ENCODE measurements around the gene NAGLU. TPM values are rescaled to one million over a fixed set of nuclear protein-coding genes. Genes with fewer than 3 reads are reported as not detected.
"Not testable (repeated sequence)": the region's sequence is repeated elsewhere in the genome, so short reads cannot be mapped to it uniquely, and the experiment has no call there.

NAGLU gene
- total RNA-seq, 5 donors from 2014 or later (not counting 1 experiment from before 2014, with no cell fraction given), result 13.2 to 35.1 (median 28.8) TPM

GRCh38 chr17:42555961-42556617 is 20.0 kb downstream of the NAGLU start:
- peak overlapping the region in 1 of 3 donors; percentile 87 for H3K4me3 Mint-ChIP-seq
- POLR2A ChIA-PET; DNase-seq; H3K36me3 ChIP-seq (ENCODE audit: control insufficient read depth in 2 of 2, extremely low read depth in 1 of 2, insufficient read depth in 1 of 2, low read length in 1 of 2); H3K27ac Mint-ChIP-seq; H3K9me3 Mint-ChIP-seq; H3K9me3 ChIP-seq; H3K27ac ChIP-seq (ENCODE audit: low read length); H3K27me3 ChIP-seq (replicated peaks in 1 of 2; ENCODE audit: control insufficient read depth in 2 of 2, extremely low read depth in 1 of 2, insufficient read depth in 2 of 2, low read length in 1 of 2); ATAC-seq (replicated peaks in 1 of 4); H3K27me3 Mint-ChIP-seq; CTCF ChIA-PET; H3K36me3 Mint-ChIP-seq; H3K4me3 ChIP-seq (ENCODE audit: control insufficient read depth in 1 of 2, extremely low read depth in 1 of 2, low read length in 1 of 2): not testable (repeated sequence)
- peaks cover 3 to 35% of the 10 kb centered on the region in 2 experiments for H3K4me1 ChIP-seq (ENCODE audit: control insufficient read depth in 1 of 2, extremely low read depth in 1 of 2, insufficient read depth in 2 of 2, low read length in 2 of 2)
- 40% methylated on average over 3 of the region's 5 CpGs for WGBS (ENCODE audit: insufficient coverage)
- peaks cover 16 to 33% (median 21%) of the 10 kb centered on the region in 3 donors for H3K4me1 Mint-ChIP-seq

GRCh38 chr17:42559075-42559474 is 23.0 kb downstream of the NAGLU start:
- peaks cover 3% of the 10 kb centered on the region for H3K36me3 Mint-ChIP-seq
- no peaks in the 10 kb centered on the region for H3K9me3 Mint-ChIP-seq
- Histone ChIP-seq H3K9me3 (no peaks in the 10 kb centered on the region), H3K4me1 (ENCODE audit: control insufficient read depth in 1 of 2, extremely low read depth in 1 of 2, insufficient read depth in 2 of 2, low read length in 2 of 2) (peaks cover 9 to 48% of the 10 kb centered on the region in 2 experiments), H3K27ac (ENCODE audit: low read length) (no peak overlapping the region), H3K36me3 (ENCODE audit: control insufficient read depth in 2 of 2, extremely low read depth in 1 of 2, insufficient read depth in 1 of 2, low read length in 1 of 2) (peaks cover 3 to 9% of the 10 kb centered on the region in 2 donors), H3K4me3 (ENCODE audit: control insufficient read depth in 1 of 2, extremely low read depth in 1 of 2, low read length in 1 of 2) (no peak overlapping the region), H3K27me3 (replicated peaks in 1 of 2; ENCODE audit: control insufficient read depth in 2 of 2, extremely low read depth in 1 of 2, insufficient read depth in 2 of 2, low read length in 1 of 2) (no peaks in the 10 kb centered on the region)
- no peak for ATAC-seq (replicated peaks in 1 of 4)
- CTCF ChIA-PET, result interaction anchor here in 1 of 2 donors (0.6 to 1.5 kb wide), 2 partner anchors 17 to 19 kb away, joined by 3 read pairs; no protein-coding TSS in a partner anchor
- no peaks in the 10 kb centered on the region for H3K27me3 Mint-ChIP-seq
- peaks cover 21 to 46% (median 36%) of the 10 kb centered on the region in 3 donors for H3K4me1 Mint-ChIP-seq
- no peak overlapping the region for H3K27ac Mint-ChIP-seq
- WGBS (ENCODE audit: insufficient coverage), result 94% methylated on average over 5 of the region's 6 CpGs
- POLR2A ChIA-PET, result no interaction called here
- no peak overlapping the region for H3K4me3 Mint-ChIP-seq
- DNase-seq, result no peak

GRCh38 chr17:42560246-42560645 is 24.2 kb downstream of the NAGLU start:
- CTCF ChIA-PET, result no interaction called here
- POLR2A ChIA-PET, result no interaction called here
- DNase-seq (no peak), ATAC-seq (replicated peaks in 1 of 4) (no peak)
- peak overlapping the region; percentile 7 to 87 (median 59) for H3K4me3 Mint-ChIP-seq
- H3K4me1 Mint-ChIP-seq, result peaks cover 14 to 41% (median 34%) of the 10 kb centered on the region in 3 donors
- no peaks in the 10 kb centered on the region for H3K27me3 ChIP-seq (replicated peaks in 1 of 2; ENCODE audit: control insufficient read depth in 2 of 2, extremely low read depth in 1 of 2, insufficient read depth in 2 of 2, low read length in 1 of 2)
- H3K27ac Mint-ChIP-seq, result peak overlapping the region in 1 of 2 donors; percentile 11
- H3K4me3 ChIP-seq (ENCODE audit: control insufficient read depth in 1 of 2, extremely low read depth in 1 of 2, low read length in 1 of 2), result no peak overlapping the region
- no peak overlapping the region for H3K27ac ChIP-seq (ENCODE audit: low read length)
- no CpG with 5 or more reads among the region's 3 CpGs for WGBS (ENCODE audit: insufficient coverage)
- H3K36me3 ChIP-seq (ENCODE audit: control insufficient read depth in 2 of 2, extremely low read depth in 1 of 2, insufficient read depth in 1 of 2, low read length in 1 of 2), result peaks cover 3 to 20% of the 10 kb centered on the region in 2 donors
- no peaks in the 10 kb centered on the region for H3K9me3 ChIP-seq
- peaks cover 3% of the 10 kb centered on the region for H3K36me3 Mint-ChIP-seq
- H3K4me1 ChIP-seq (ENCODE audit: control insufficient read depth in 1 of 2, extremely low read depth in 1 of 2, insufficient read depth in 2 of 2, low read length in 2 of 2), result peaks cover 8 to 49% of the 10 kb centered on the region in 2 experiments
- no peaks in the 10 kb centered on the region for H3K9me3 Mint-ChIP-seq
- no peaks in the 10 kb centered on the region for H3K27me3 Mint-ChIP-seq

GRCh38 chr17:42561897-42562387 is 25.9 kb downstream of the NAGLU start, which contains the start of gene COASY:
TSS of gene COASY (plus strand) at chr17:42562148. CDS start at chr17:42562623, 475 bp downstream.
- H3K36me3 Mint-ChIP-seq, result peaks cover 3% of the 10 kb centered on the region
- Histone ChIP-seq H3K27me3 (replicated peaks in 1 of 2; ENCODE audit: control insufficient read depth in 2 of 2, extremely low read depth in 1 of 2, insufficient read depth in 2 of 2, low read length in 1 of 2) (no peaks in the 10 kb centered on the region), H3K27ac (ENCODE audit: low read length) (peak within 1 kb of the TSS; percentile 69), H3K4me3 (ENCODE audit: control insufficient read depth in 1 of 2, extremely low read depth in 1 of 2, low read length in 1 of 2) (peak within 1 kb of the TSS; percentile 82 to 93), H3K36me3 (ENCODE audit: control insufficient read depth in 2 of 2, extremely low read depth in 1 of 2, insufficient read depth in 1 of 2, low read length in 1 of 2) (peaks cover 3 to 30% of the 10 kb centered on the region in 2 donors), H3K9me3 (no peaks in the 10 kb centered on the region), H3K4me1 (ENCODE audit: control insufficient read depth in 1 of 2, extremely low read depth in 1 of 2, insufficient read depth in 2 of 2, low read length in 2 of 2) (peaks cover 11 to 53% of the 10 kb centered on the region in 2 experiments)
- peak within 1 kb of the TSS; percentile 88 to 94 for H3K27ac Mint-ChIP-seq
- peaks cover 14 to 42% (median 39%) of the 10 kb centered on the region in 3 donors for H3K4me1 Mint-ChIP-seq
- WGBS (ENCODE audit: insufficient coverage), result 0% methylated on average over 25 of the region's 26 CpGs
- H3K27me3 Mint-ChIP-seq, result no peaks in the 10 kb centered on the region
- peak; percentile 64 to 72 (median 68) for ATAC-seq (replicated peaks in 1 of 4)
- peak; percentile 75 to 96 (median 85) for DNase-seq
- POLR2A ChIA-PET, result no interaction called here
- CTCF ChIA-PET, result no interaction called here
- peak within 1 kb of the TSS; percentile 87 to 89 (median 88) for H3K4me3 Mint-ChIP-seq
- no peaks in the 10 kb centered on the region for H3K9me3 Mint-ChIP-seq

GRCh38 chr17:42562388-42563142 is 26.5 kb downstream of the NAGLU start:
- H3K4me1 ChIP-seq (ENCODE audit: control insufficient read depth in 1 of 2, extremely low read depth in 1 of 2, insufficient read depth in 2 of 2, low read length in 2 of 2), result peaks cover 11 to 57% of the 10 kb centered on the region in 2 experiments
- peak overlapping the region; percentile 88 to 94 for H3K27ac Mint-ChIP-seq
- peaks cover 3% of the 10 kb centered on the region for H3K36me3 Mint-ChIP-seq
- ChIA-PET CTCF (no interaction called here), POLR2A (no interaction called here)
- H3K27ac ChIP-seq (ENCODE audit: low read length), result peak overlapping the region; percentile 69
- no peak for DNase-seq
- H3K9me3 ChIP-seq, result no peaks in the 10 kb centered on the region
- no peak for ATAC-seq (replicated peaks in 1 of 4)
- WGBS (ENCODE audit: insufficient coverage), result 23% methylated on average over 48 of the region's 48 CpGs
- H3K4me3 Mint-ChIP-seq, result peak overlapping the region; percentile 87 to 89 (median 88)
- H3K9me3 Mint-ChIP-seq, result no peaks in the 10 kb centered on the region
- H3K27me3 ChIP-seq (replicated peaks in 1 of 2; ENCODE audit: control insufficient read depth in 2 of 2, extremely low read depth in 1 of 2, insufficient read depth in 2 of 2, low read length in 1 of 2), result no peaks in the 10 kb centered on the region
- H3K4me3 ChIP-seq (ENCODE audit: control insufficient read depth in 1 of 2, extremely low read depth in 1 of 2, low read length in 1 of 2), result peak overlapping the region; percentile 82 to 93
- peaks cover 17 to 45% (median 42%) of the 10 kb centered on the region in 3 donors for H3K4me1 Mint-ChIP-seq
- H3K27me3 Mint-ChIP-seq, result no peaks in the 10 kb centered on the region
- peaks cover 3 to 30% of the 10 kb centered on the region in 2 donors for H3K36me3 ChIP-seq (ENCODE audit: control insufficient read depth in 2 of 2, extremely low read depth in 1 of 2, insufficient read depth in 1 of 2, low read length in 1 of 2)

GRCh38 chr17:42563143-42563509 is 27.1 kb downstream of the NAGLU start:
- H3K4me3 Mint-ChIP-seq, result peak overlapping the region; percentile 87 to 89 (median 88)
- Histone ChIP-seq H3K4me3 (ENCODE audit: control insufficient read depth in 1 of 2, extremely low read depth in 1 of 2, low read length in 1 of 2) (peak overlapping the region; percentile 82 to 93), H3K36me3 (ENCODE audit: control insufficient read depth in 2 of 2, extremely low read depth in 1 of 2, insufficient read depth in 1 of 2, low read length in 1 of 2) (peaks cover 3 to 30% of the 10 kb centered on the region in 2 donors), H3K9me3 (no peaks in the 10 kb centered on the region), H3K4me1 (ENCODE audit: control insufficient read depth in 1 of 2, extremely low read depth in 1 of 2, insufficient read depth in 2 of 2, low read length in 2 of 2) (peaks cover 15 to 63% of the 10 kb centered on the region in 2 experiments), H3K27me3 (replicated peaks in 1 of 2; ENCODE audit: control insufficient read depth in 2 of 2, extremely low read depth in 1 of 2, insufficient read depth in 2 of 2, low read length in 1 of 2) (no peaks in the 10 kb centered on the region), H3K27ac (ENCODE audit: low read length) (no peak overlapping the region)
- no peaks in the 10 kb centered on the region for H3K9me3 Mint-ChIP-seq
- peaks cover 6% of the 10 kb centered on the region for H3K36me3 Mint-ChIP-seq
- peak overlapping the region in 1 of 2 donors; percentile 94 for H3K27ac Mint-ChIP-seq
- ChIA-PET POLR2A (no interaction called here), CTCF (no interaction called here)
- DNase-seq, result no peak
- peaks cover 22 to 49% (median 46%) of the 10 kb centered on the region in 3 donors for H3K4me1 Mint-ChIP-seq
- H3K27me3 Mint-ChIP-seq, result no peaks in the 10 kb centered on the region
- ATAC-seq (replicated peaks in 1 of 4), result no peak
- 88% methylated on average over 5 of the region's 14 CpGs for WGBS (ENCODE audit: insufficient coverage)
